Thyroid gland (tissue), 4 donors: Measurements from ENCODE around the gene HOXC9. TPM values are rescaled to one million over a fixed set of nuclear protein-coding genes. Genes with fewer than 3 reads are reported as not detected.

Experiments used
- DNase-seq, 2 donors: peaks; one replicate each; pipeline ENCODE4 v3.0.0-alpha.2; 2019
- H3K27ac ChIP-seq, 3 donors: fragments of 200-600 bp; sonication (generic); 1 replicate in 2 of 3; 2 replicates in 1 of 3; pipeline ENCODE4 v1.5.1; 2016 to 2019; ENCODE audit warnings: mild to moderate bottlenecking in 1 of 3, moderate library complexity in 1 of 3
- H3K27me3 ChIP-seq: fragments of 200-600 bp; sonication (generic); one replicate; pipeline ENCODE4 v1.5.1; 2019
- H3K36me3 ChIP-seq, 2 donors: fragments of 200-600 bp; sonication (generic); one replicate each; pipeline ENCODE4 v1.5.1; 2016 to 2019
- H3K4me1 ChIP-seq, 2 donors: fragments of 200-600 bp; sonication (generic); one replicate each; pipeline ENCODE4 v1.5.1; 2017 to 2019
- H3K4me3 ChIP-seq, 3 donors: fragments of 200-600 bp; sonication (generic); replicated peaks in 1 of 3; 1 replicate in 2 of 3; 2 replicates in 1 of 3; pipeline ENCODE4 v1.5.1; 2016; ENCODE audit warnings: mild to moderate bottlenecking in 1 of 3
- H3K9me3 ChIP-seq: fragments of 200-600 bp; sonication (generic); one replicate; pipeline ENCODE4 v1.5.1; 2017
- CTCF ChIP-seq, 6 experiments: fragments of 200-600 bp in 3 of 6; fragments of 450-650 bp in 3 of 6; sonication (generic) in 3 of 6; IDR thresholded peaks; one replicate each; pipeline ENCODE4 v1.5.1; 2016 to 2019; ENCODE audit warnings: antibody characterized with exemption in 6 of 6, mild to moderate bottlenecking in 2 of 6, inconsistent platforms in 1 of 6, moderate library complexity in 1 of 6
- POLR2A ChIP-seq, 2 donors: fragments of 450-650 bp; IDR thresholded peaks; one replicate each; pipeline ENCODE4 v1.6.1; 2017; ENCODE audit warnings: antibody characterized with exemption in 2 of 2, mild to moderate bottlenecking in 2 of 2, moderate library complexity in 1 of 2
- WGBS, 2 donors: methylation state at CpG; one replicate each; pipeline ENCODE4 v1.1.5; 2017; 5-methylcytosine and 5-hydroxymethylcytosine counted together
- intact Hi-C: fragments of 100-400 bp; cut with DNase I; formaldehyde crosslinking; loops from one replicate; pipeline ENCODE4 v1.15.1; 2023
- total RNA-seq, 4 donors: library from RNA; depleted of rRNA; stranded (reverse); fragments of >200 nt; gene quantifications; one replicate each; pipeline ENCODE4 v1.2.3, GENCODE V29; 2016

The HOXC9 gene
- total RNA-seq, 4 donors from 2014 or later, result 0.22 to 0.27 TPM; not detected in 2

- no peak for DNase-seq
- no peak overlapping the region for H3K27ac ChIP-seq
- intact Hi-C loops, result no loop called here
These were observed 12.9 kb downstream of the HOXC9 start for GRCh38 chr12:54012631-54013409.

GRCh38 chr12:54014377-54015017 is 14.5 kb downstream of the HOXC9 start:
- no peak overlapping the region for H3K4me3 ChIP-seq
- intact Hi-C loops, result no loop called here
- H3K4me1 ChIP-seq, result peaks cover 6 to 26% of the 10 kb centered on the region in 2 donors
- 10 to 18% methylated on average over 36 of the region's 36 CpGs for WGBS, 2 donors
- no peaks in the 10 kb centered on the region for H3K9me3 ChIP-seq
- no peak overlapping the region for H3K27ac ChIP-seq
- H3K36me3 ChIP-seq, result no peaks in the 10 kb centered on the region
- DNase-seq, result no peak
- no peak for TF ChIP-seq CTCF (IDR thresholded peaks at IDR 0.05)
- TF ChIP-seq POLR2A (IDR thresholded peaks at IDR 0.05), result no peak
- peaks cover 73% of the 10 kb centered on the region for H3K27me3 ChIP-seq

More at GRCh38 chr12:54012631-54013409, 12.9 kb downstream of the HOXC9 start:
- peaks cover 75% of the 10 kb centered on the region for H3K27me3 ChIP-seq
- no peak overlapping the region for H3K4me3 ChIP-seq
- no peak for TF ChIP-seq POLR2A (IDR thresholded peaks at IDR 0.05)
- no peak for TF ChIP-seq CTCF (IDR thresholded peaks at IDR 0.05)
- no peaks in the 10 kb centered on the region for H3K9me3 ChIP-seq
- whole genome bisulfite sequencing, 2 donors, result 15 to 23% methylated on average over 6 of the region's 6 CpGs
- no peaks in the 10 kb centered on the region for H3K36me3 ChIP-seq
- H3K4me1 ChIP-seq, result peaks cover 6 to 17% of the 10 kb centered on the region in 2 donors

GRCh38 chr12:54015018-54015931 is 15.3 kb downstream of the HOXC9 start:
- H3K4me3 ChIP-seq, result no peak overlapping the region
- intact Hi-C loops, result no loop called here
- no peak for DNase-seq
- peaks cover 6 to 31% of the 10 kb centered on the region in 2 donors for H3K4me1 ChIP-seq
- no peaks in the 10 kb centered on the region for H3K36me3 ChIP-seq
- no peak overlapping the region for H3K27ac ChIP-seq
- H3K9me3 ChIP-seq, result no peaks in the 10 kb centered on the region
- TF ChIP-seq POLR2A (IDR thresholded peaks at IDR 0.05) (no peak), CTCF (IDR thresholded peaks at IDR 0.05) (no peak)
- peaks cover 74% of the 10 kb centered on the region for H3K27me3 ChIP-seq
- WGBS, 2 donors, result 13 to 19% methylated on average over 23 of the region's 23 CpGs

- Histone ChIP-seq H3K9me3 (no peaks in the 10 kb centered on the region), H3K4me3 (no peak overlapping the region), H3K4me1 (peaks cover 6 to 31% of the 10 kb centered on the region in 2 donors), H3K27ac (no peak overlapping the region), H3K36me3 (no peaks in the 10 kb centered on the region), H3K27me3 (peaks cover 77% of the 10 kb centered on the region)
- intact Hi-C loops, result no loop called here
- no peak for DNase-seq
- TF ChIP-seq CTCF (IDR thresholded peaks at IDR 0.05) (no peak), POLR2A (IDR thresholded peaks at IDR 0.05) (no peak)
- WGBS, 2 donors, result 15 to 23% methylated on average over 3 of the region's 3 CpGs
These were observed 16.1 kb downstream of the HOXC9 start for GRCh38 chr12:54016051-54016450.
